ENCODE data around the gene SMIM1.

SMIM1 gene

DNA sequence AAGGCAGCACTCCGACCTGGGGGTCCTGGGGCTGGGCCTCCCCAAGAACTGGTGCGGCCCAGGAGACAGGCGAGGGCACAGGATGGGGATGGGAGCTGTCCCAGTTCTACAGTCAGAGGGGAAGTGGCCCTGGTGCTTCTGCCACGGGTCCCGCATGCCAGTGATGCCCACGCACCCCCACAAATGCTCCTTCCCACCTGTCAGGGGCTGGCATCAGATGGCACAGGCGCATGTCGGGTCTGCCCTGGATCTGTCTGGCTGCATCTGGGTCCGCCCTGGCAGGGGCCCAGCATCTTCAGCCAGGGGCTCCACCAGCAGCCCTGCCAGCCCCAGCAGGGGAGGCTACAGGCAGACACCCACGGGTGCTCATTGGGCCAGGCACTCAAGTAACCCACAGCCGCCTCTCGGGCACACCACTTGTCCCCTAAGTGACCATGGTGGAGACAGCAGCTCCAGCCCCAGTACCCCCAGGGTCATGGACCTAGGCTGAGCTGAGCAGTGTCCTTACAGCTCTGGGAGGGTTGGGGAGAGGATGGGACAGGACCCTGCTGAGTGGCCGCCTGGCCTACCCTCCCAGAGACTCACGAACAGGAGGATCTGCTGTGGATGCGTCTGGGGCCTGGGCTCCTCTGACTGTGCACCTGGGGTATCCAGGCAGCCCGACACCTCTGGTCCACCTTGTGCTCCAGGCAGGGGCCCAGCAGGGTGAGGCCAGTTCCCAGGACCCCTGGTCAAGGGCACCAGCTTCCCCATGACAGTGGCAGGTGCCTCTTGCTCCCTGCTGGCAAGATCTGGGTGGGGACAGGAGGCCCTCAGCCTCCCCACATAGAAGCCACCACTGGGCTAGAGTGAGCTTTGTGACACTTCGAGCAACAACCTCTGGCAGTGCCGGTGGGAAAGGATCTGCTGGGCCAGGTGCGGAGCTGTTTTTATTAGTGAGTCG, 5.4 kb downstream of the SMIM1 start:
- TF ChIP-seq, protein P1, sequence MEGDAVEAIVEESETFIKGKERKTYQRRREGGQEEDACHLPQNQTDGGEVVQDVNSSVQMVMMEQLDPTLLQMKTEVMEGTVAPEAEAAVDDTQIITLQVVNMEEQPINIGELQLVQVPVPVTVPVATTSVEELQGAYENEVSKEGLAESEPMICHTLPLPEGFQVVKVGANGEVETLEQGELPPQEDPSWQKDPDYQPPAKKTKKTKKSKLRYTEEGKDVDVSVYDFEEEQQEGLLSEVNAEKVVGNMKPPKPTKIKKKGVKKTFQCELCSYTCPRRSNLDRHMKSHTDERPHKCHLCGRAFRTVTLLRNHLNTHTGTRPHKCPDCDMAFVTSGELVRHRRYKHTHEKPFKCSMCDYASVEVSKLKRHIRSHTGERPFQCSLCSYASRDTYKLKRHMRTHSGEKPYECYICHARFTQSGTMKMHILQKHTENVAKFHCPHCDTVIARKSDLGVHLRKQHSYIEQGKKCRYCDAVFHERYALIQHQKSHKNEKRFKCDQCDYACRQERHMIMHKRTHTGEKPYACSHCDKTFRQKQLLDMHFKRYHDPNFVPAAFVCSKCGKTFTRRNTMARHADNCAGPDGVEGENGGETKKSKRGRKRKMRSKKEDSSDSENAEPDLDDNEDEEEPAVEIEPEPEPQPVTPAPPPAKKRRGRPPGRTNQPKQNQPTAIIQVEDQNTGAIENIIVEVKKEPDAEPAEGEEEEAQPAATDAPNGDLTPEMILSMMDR (IDR thresholded peaks at IDR 0.05): no peak

DNA sequence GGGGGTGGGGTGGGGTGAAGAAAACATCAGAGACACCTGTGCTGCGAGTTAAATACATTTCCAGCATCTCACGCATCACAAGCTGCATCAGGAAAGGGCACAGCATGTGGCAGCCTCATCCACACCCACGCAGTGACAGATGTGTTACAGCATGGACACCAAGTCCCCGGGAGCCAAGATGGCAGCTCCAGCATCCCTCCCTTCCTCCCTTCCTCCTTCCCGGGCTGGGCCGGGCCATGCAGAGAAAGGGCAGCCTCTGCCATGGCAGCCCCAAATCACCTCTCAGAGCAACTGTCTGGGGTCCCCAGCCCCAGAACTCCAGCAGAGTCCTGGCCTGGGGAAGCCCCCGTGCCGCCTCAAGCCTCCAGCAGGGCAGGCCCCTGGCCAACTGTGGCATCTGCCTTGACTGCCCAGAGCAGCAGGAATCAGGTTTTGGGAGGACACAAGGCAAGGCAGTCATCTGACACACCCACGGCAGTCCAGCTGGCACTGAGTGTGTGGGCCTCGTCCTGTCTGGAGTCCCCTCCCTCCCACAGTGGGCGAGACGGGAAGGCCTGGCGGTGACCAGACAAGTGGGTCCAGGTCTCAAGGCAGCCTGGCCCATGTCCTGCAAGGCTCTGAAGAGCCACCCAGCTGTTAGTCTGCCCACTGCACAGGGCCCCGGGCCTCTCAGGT, 6.2 kb downstream of the SMIM1 start:
- TF ChIP-seq, protein P1 (IDR thresholded peaks at IDR 0.05): no peak

DNA sequence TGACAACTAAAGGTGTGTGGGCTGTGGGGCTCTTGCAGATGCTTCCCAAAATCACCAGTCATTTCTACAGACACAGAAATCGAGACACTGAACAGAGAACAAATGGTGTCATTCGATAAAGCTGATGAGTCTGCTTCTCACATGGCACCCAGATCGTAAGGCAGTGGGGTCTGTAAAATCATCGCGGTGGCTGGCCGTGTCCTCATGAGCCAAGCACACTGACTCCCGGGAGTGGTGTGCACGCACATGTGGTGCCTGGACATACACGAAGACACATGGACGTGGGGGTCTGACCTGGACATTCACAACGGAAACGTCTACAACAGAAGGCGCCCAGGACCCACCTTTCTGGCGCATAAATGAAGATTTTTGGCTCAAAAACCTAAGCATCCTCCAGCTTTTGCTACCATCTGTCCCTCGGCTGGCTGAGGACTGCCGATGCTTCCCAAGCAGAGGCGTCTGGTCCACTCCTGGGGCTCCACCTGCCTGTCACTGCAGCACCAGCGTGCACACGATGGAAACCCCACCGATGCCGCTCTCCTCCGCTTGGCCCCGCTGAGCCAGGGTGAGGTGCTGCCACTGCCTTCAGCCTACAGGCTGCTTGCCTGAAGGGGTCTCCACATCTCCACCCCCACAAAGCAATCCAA, 6.8 kb downstream of the SMIM1 start:
- TF ChIP-seq, protein P1 (IDR thresholded peaks at IDR 0.05): no peak

DNA sequence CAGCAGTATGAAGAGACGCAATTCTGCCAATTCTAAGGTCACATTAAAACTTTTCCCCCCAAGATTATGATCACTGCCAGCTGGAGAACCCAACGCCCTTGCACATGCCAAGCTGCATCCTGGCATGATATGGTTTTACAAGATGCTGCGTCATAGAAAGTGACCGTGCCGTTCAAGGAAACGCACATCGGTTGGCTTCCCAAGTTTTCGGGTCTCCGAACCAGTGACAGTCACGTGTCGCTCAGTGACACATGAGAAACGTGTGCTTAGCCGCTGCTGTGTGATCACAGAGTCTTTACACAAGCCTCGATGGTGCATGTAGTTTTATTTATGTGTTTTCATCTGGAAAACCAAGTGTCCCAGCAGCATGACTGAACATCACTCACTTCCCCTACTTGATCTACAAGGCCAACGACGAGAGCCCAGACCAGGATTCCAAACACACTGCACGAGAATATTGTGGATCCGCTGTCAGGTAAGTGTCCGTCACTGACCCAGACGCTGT, 7.4 kb downstream of the SMIM1 start:
- TF ChIP-seq, protein P1 (IDR thresholded peaks at IDR 0.05): no peak

DNA sequence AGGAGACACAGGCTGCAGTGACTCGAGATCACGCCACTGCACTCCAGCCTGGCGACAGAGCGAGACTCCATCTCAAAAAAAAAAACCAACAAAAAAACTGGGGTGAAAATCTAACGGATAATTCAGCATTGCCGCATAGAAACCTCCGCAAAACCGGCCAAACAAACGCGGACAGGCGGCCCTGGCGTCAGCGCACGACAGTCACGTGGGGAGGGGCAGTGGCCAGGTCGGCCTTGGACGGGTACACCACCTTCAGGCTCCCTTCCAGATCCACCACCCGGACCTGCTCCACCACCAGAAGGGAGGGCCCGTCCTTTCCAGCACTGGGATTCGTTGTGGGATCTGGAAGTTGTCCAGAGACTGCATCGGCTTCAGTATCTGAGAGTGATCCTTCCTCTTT, 8.4 kb downstream of the SMIM1 start:
- TF ChIP-seq, protein P1 (IDR thresholded peaks at IDR 0.05): no peak

DNA sequence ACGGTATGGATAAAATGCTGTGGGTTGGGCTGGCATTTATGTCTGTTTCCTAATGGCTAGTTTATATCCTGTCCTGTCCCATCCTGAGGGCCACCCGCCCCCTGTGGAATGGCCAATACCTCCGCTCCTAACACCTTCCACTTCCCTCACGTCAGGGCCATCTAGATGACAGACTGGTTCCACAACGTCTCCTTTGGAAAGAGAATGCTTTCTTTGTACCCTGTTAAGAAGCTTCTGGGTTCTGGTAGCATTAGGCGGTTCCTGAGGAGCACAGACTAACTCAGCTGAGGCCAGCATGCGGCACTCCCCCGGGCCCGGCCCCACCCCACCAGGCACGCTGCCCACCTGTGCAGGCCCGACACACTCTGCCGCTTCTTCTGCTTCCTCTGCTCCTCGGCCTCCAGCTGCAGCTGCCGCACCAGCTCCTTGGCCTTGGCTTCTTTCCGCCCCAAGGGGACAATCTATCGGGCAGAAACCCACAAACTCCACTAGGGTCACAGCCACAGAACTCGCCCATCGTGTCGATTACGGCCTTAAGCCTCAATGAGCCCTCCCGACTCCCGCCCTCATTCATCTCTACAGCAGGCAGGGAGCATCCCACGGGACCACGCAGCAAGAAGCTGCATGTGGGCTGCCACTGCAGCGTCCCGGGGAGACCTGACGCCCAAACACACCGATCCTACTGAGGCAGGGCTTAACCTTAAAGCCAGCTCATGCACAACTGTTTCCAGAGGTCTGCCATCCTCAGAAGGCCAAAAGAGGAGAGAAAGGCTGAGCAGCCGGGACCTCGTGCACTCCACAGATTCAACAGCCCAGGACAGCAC, 11.3 kb downstream of the SMIM1 start:
- TF ChIP-seq, protein P1 (IDR thresholded peaks at IDR 0.05): no peak

DNA sequence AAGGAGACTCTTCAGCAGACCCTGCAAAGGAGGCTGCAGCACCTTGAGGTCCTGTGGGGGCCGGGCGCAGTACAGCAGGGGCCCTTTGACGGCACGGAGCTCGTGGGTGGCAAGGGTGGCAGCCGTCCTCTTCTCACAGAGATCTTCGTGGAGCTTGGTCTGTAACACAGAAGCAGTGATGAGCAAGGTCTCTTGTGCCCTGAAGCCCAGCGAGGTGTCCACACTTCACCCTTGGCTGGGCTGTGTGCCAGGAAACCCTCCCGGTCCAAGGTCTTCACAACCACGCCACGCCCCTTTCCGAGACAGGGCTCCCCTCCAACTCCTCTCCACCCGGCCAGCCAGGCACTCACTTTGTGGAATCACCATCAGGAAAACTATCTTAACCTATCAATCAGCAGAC, 12.5 kb downstream of the SMIM1 start:
- TF ChIP-seq, protein P1 (IDR thresholded peaks at IDR 0.05): no peak

All from LNCAP (cell line).